H1 (cell line): ENCODE results near the gene TRHDE. TPM values are rescaled to one million over a fixed set of nuclear protein-coding genes. Genes with fewer than 3 reads are reported as not detected.

Experiments used
- ASH2L ChIP-seq: fragments of 200-600, 300-600 bp; sonication (generic); IDR thresholded peaks from one replicate; pipeline ENCODE4 v1.7.1; 2017; ENCODE audit warnings: low read length
- BACH1 ChIP-seq: IDR thresholded peaks from 2 replicates; pipeline ENCODE4 v1.6.1; 2012; ENCODE audit warnings: low read length, improper control_type of control experiment
- CBX5 ChIP-seq: fragments of 300-800, 300-1000 bp; sonication (generic); IDR thresholded peaks from 2 replicates; pipeline ENCODE4 v1.7.1; 2016; ENCODE audit warnings: antibody characterized with exemption, low read length, low read depth
- EP300 ChIP-seq, 2 experiments: IDR thresholded peaks; 1 replicate in 1 of 2; 2 replicates in 1 of 2; pipeline ENCODE4 v1.6.1; 2011 to 2012; ENCODE audit warnings: low read depth in 2 of 2, low read length in 2 of 2, mild to moderate bottlenecking in 2 of 2, borderline replicate concordance in 1 of 2, inconsistent platforms in 1 of 2, moderate library complexity in 1 of 2
- EZH2 ChIP-seq: fragments of 200-600 bp; sonication (generic); IDR thresholded peaks from 2 replicates; pipeline ENCODE4 v1.7.1; 2012; ENCODE audit warnings: low read depth, mild to moderate bottlenecking, moderate library complexity, low read length, inconsistent platforms; ENCODE audit not compliant: severe bottlenecking
- JUN ChIP-seq: IDR thresholded peaks from 2 replicates; pipeline ENCODE4 v1.6.1; 2011; ENCODE audit warnings: low read depth, mild to moderate bottlenecking, improper control_type of control experiment, low read length
- KDM1A ChIP-seq: fragments of 200-600, 300-600 bp; sonication (generic); IDR thresholded peaks from 2 replicates; pipeline ENCODE4 v1.7.1; 2016; ENCODE audit warnings: mild to moderate bottlenecking, low read length, borderline replicate concordance
- USF2 ChIP-seq: IDR thresholded peaks from 2 replicates; pipeline ENCODE4 v1.6.1; 2011; ENCODE audit warnings: low read length, improper control_type of control experiment
- polyA plus RNA-seq, 7 experiments: library from polyadenylated mRNA; depleted of rRNA in 3 of 7; stranded (reverse) in 5 of 7; unstranded in 2 of 7; fragments of >200 nt in 5 of 7; fragments of 200-250 nt in 2 of 7; gene quantifications; 1 replicate in 5 of 7; 2 replicates in 1 of 7; 4 replicates in 1 of 7; pipeline versions ENCODE4 v1.2.1 to v1.2.3, GENCODE V29; 2011 to 2013; ENCODE audit warnings: missing spikeins in 2 of 7, mixed read lengths in 2 of 7
- total RNA-seq: library from RNA; stranded (reverse); fragmentation: NEBNext Ultra II Directional; extraction: Animal tissue kit (Norgen Biotek cat#: 25700); gene quantifications from 2 replicates; pipeline ENCODE4 v1.2.1, GENCODE V29; 2021

TRHDE gene
- total and polyA plus RNA-seq, 2 of the 8 experiments (the other 6 are each of a cell fraction or from before 2014, with no cell fraction given), result 1.3 to 5.0 TPM

GRCh38 chr12:72465155-72465554 lies 193.0 kb downstream of the TRHDE start (continued):
- no peak for TF ChIP-seq USF2
- TF ChIP-seq EP300 (IDR thresholded peaks at IDR 0.05; ENCODE audit: borderline replicate concordance in 1 of 2, low read depth in 2 of 2, low read length in 2 of 2), result no peak
- TF ChIP-seq BACH1, result no peak
- no peak for TF ChIP-seq JUN
- TF ChIP-seq ASH2L, result no peak
- no peak for TF ChIP-seq CBX5
- TF ChIP-seq EZH2, result no peak
- TF ChIP-seq KDM1A, result no peak
- TF ChIP-seq, all 59 proteins: peak for 0
